H1 (cell line): ENCODE results near the gene DLAT. TPM values are rescaled to one million over a fixed set of nuclear protein-coding genes. Genes with fewer than 3 reads are reported as not detected.

Experiments used
- JUND ChIP-seq: IDR thresholded peaks from 2 replicates; pipeline ENCODE4 v1.6.1; 2011; ENCODE audit warnings: mild to moderate bottlenecking, improper control_type of control experiment, low read length
- polyA plus RNA-seq, 7 experiments: library from polyadenylated mRNA; depleted of rRNA in 3 of 7; stranded (reverse) in 5 of 7; unstranded in 2 of 7; fragments of >200 nt in 5 of 7; fragments of 200-250 nt in 2 of 7; gene quantifications; 1 replicate in 5 of 7; 2 replicates in 1 of 7; 4 replicates in 1 of 7; pipeline versions ENCODE4 v1.2.1 to v1.2.3, GENCODE V29; 2011 to 2013; ENCODE audit warnings: missing spikeins in 2 of 7, mixed read lengths in 2 of 7
- total RNA-seq: library from RNA; stranded (reverse); fragmentation: NEBNext Ultra II Directional; extraction: Animal tissue kit (Norgen Biotek cat#: 25700); gene quantifications from 2 replicates; pipeline ENCODE4 v1.2.1, GENCODE V29; 2021
- TF ChIP-seq, protein P1 (sequence below): fragments of 300-600 bp; sonication (generic); IDR thresholded peaks from 2 replicates; pipeline ENCODE4 v1.7.1; 2012; ENCODE audit warnings: low read length, moderate library complexity, mild to moderate bottlenecking, inconsistent platforms; ENCODE audit not compliant: insufficient replicate concordance
- TF ChIP-seq, protein P2 (sequence below): IDR thresholded peaks from 2 replicates; pipeline ENCODE4 v1.6.1; 2011; ENCODE audit warnings: low read depth, mild to moderate bottlenecking, low read length; ENCODE audit not compliant: insufficient read depth

DLAT gene
- total and polyA plus RNA-seq, 2 of the 8 experiments (the other 6 are each of a cell fraction or from before 2014, with no cell fraction given) = 23.1 to 66.2 TPM

DNA sequence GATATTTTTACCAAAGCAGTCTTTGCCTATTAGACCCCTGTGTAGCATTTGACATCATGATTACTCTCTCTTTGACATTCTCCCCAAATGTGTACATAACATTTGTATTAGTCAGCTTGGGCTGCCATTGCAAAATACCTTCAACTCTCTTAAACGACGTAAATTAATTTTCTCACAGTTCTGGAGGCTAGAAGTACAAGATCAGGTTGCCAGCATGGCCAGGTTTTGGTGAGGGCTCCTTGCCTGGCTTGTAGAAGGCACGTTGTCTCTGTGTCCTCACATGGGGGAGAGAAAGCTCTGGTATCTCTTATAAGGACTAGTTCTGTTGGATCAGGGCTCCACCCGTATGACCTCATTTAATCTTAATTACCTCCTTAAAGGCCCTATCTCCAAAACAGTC lies 12.3 kb upstream of the DLAT start (continued):
- TF ChIP-seq, protein P1, sequence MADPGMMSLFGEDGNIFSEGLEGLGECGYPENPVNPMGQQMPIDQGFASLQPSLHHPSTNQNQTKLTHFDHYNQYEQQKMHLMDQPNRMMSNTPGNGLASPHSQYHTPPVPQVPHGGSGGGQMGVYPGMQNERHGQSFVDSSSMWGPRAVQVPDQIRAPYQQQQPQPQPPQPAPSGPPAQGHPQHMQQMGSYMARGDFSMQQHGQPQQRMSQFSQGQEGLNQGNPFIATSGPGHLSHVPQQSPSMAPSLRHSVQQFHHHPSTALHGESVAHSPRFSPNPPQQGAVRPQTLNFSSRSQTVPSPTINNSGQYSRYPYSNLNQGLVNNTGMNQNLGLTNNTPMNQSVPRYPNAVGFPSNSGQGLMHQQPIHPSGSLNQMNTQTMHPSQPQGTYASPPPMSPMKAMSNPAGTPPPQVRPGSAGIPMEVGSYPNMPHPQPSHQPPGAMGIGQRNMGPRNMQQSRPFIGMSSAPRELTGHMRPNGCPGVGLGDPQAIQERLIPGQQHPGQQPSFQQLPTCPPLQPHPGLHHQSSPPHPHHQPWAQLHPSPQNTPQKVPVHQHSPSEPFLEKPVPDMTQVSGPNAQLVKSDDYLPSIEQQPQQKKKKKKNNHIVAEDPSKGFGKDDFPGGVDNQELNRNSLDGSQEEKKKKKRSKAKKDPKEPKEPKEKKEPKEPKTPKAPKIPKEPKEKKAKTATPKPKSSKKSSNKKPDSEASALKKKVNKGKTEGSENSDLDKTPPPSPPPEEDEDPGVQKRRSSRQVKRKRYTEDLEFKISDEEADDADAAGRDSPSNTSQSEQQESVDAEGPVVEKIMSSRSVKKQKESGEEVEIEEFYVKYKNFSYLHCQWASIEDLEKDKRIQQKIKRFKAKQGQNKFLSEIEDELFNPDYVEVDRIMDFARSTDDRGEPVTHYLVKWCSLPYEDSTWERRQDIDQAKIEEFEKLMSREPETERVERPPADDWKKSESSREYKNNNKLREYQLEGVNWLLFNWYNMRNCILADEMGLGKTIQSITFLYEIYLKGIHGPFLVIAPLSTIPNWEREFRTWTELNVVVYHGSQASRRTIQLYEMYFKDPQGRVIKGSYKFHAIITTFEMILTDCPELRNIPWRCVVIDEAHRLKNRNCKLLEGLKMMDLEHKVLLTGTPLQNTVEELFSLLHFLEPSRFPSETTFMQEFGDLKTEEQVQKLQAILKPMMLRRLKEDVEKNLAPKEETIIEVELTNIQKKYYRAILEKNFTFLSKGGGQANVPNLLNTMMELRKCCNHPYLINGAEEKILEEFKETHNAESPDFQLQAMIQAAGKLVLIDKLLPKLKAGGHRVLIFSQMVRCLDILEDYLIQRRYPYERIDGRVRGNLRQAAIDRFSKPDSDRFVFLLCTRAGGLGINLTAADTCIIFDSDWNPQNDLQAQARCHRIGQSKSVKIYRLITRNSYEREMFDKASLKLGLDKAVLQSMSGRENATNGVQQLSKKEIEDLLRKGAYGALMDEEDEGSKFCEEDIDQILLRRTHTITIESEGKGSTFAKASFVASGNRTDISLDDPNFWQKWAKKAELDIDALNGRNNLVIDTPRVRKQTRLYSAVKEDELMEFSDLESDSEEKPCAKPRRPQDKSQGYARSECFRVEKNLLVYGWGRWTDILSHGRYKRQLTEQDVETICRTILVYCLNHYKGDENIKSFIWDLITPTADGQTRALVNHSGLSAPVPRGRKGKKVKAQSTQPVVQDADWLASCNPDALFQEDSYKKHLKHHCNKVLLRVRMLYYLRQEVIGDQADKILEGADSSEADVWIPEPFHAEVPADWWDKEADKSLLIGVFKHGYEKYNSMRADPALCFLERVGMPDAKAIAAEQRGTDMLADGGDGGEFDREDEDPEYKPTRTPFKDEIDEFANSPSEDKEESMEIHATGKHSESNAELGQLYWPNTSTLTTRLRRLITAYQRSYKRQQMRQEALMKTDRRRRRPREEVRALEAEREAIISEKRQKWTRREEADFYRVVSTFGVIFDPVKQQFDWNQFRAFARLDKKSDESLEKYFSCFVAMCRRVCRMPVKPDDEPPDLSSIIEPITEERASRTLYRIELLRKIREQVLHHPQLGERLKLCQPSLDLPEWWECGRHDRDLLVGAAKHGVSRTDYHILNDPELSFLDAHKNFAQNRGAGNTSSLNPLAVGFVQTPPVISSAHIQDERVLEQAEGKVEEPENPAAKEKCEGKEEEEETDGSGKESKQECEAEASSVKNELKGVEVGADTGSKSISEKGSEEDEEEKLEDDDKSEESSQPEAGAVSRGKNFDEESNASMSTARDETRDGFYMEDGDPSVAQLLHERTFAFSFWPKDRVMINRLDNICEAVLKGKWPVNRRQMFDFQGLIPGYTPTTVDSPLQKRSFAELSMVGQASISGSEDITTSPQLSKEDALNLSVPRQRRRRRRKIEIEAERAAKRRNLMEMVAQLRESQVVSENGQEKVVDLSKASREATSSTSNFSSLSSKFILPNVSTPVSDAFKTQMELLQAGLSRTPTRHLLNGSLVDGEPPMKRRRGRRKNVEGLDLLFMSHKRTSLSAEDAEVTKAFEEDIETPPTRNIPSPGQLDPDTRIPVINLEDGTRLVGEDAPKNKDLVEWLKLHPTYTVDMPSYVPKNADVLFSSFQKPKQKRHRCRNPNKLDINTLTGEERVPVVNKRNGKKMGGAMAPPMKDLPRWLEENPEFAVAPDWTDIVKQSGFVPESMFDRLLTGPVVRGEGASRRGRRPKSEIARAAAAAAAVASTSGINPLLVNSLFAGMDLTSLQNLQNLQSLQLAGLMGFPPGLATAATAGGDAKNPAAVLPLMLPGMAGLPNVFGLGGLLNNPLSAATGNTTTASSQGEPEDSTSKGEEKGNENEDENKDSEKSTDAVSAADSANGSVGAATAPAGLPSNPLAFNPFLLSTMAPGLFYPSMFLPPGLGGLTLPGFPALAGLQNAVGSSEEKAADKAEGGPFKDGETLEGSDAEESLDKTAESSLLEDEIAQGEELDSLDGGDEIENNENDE = no peak
- TF ChIP-seq, protein P2, sequence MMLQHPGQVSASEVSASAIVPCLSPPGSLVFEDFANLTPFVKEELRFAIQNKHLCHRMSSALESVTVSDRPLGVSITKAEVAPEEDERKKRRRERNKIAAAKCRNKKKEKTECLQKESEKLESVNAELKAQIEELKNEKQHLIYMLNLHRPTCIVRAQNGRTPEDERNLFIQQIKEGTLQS = no peak
- no peak for TF ChIP-seq JUND
